ENCODE measurements around the gene PRR30. TPM values are rescaled to one million over a fixed set of nuclear protein-coding genes. Genes with fewer than 3 reads are reported as not detected.

Gene PRR30
- total and polyA plus RNA-seq, 2 experiments from 2014 or later = not detected

- Mint-ChIP-seq H3K27ac (no peak overlapping the region), H3K36me3 (ENCODE audit: low read depth) (peaks cover 26% of the 10 kb centered on the region; the same call in 2 of the 3 replicates)
- ATAC-seq = no peak
These were observed 10.3 kb downstream of the PRR30 start for GRCh38 chr2:27128668-27129571.

DNA sequence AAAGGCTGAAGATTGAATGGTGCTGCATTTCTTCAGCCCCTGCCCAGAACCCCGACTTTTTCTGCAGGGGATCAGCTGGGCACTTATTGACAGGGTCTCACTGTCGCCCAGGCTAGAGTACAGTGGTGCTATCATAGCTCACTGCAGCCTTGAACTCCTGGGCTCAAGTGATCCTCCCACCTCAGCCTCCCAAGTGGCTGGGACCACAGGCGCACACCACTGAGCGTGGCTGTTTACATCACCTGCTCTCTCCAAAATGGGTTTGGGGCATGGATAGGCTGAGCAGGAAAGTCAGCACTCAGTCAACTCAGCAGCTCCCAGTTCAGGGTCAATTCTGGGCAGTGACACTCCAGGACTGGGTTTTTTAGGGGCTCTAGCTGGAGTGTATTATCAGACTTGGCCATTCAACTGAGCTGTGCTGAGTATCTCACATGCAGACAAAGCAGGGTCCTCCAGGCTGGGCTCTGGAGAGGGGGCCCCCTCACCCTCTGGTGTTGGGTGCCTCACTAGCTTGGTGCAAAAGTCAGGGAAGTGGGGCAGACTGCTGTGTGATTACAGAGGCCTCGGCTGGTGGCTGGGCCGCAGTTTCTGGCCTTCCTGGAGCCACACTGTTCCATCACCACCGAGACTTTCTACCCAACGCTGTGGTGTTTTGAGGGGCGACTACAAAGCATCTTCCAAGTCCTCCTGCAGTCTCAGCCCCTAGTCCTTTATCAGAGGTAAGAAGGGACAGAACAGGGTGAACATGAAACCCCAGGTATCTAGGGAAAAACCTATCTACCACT is 11.1 kb downstream of the PRR30 start:
- Mint-ChIP-seq H3K9me3 (no peaks in the 10 kb centered on the region), H3K4me1 (peaks cover 15% of the 10 kb centered on the region), H3K27me3 (ENCODE audit: insufficient read depth, low read depth, poor library complexity) (peaks cover 12% of the 10 kb centered on the region), H3K36me3 (ENCODE audit: low read depth) (peaks cover 19% of the 10 kb centered on the region; the same call in 2 of the 3 replicates), H3K4me3 (no peak overlapping the region), H3K27ac (no peak overlapping the region)
- Histone ChIP-seq H3K4me1 (ENCODE audit: insufficient read depth) (peaks cover 8% of the 10 kb centered on the region; the same call in 1 of the 2 replicates), H3K4me2 (no peak overlapping the region), H3K27me3 (ENCODE audit: insufficient read depth) (peaks cover 10% of the 10 kb centered on the region), H3K79me2 (replicated peaks; ENCODE audit: insufficient read depth) (peaks cover 5% of the 10 kb centered on the region), H2AFZ (no peak overlapping the region), H3K27ac (ENCODE audit: low read depth) (no peak overlapping the region), H3K4me3 (no peak overlapping the region), H3F3A (replicated peaks; ENCODE audit: low read depth) (no peaks in the 10 kb centered on the region; the same call in 1 of the 2 replicates), H4K20me1 (replicated peaks; ENCODE audit: insufficient read depth) (peaks cover 4% of the 10 kb centered on the region), H3K9me2 (ENCODE audit: insufficient read depth) (no peaks in the 10 kb centered on the region), H3K36me3 (ENCODE audit: insufficient read depth) (no peaks in the 10 kb centered on the region)
- TF ChIP-seq ZNF114 (CRISPR knock-in tag; IDR thresholded peaks at IDR 0.05) = no peak
- no peak for DNase-seq (ENCODE audit: low spot score)
- ATAC-seq = no peak

More at GRCh38 chr2:27128668-27129571, 10.3 kb downstream of the PRR30 start:
- Mint-ChIP-seq H3K4me1 (peaks cover 18% of the 10 kb centered on the region), H3K4me3 (no peak overlapping the region), H3K27me3 (ENCODE audit: insufficient read depth, low read depth, poor library complexity) (peaks cover 7% of the 10 kb centered on the region), H3K9me3 (no peaks in the 10 kb centered on the region)
- Histone ChIP-seq H3K4me1 (ENCODE audit: insufficient read depth) (peaks cover 11% of the 10 kb centered on the region; the same call in 1 of the 2 replicates), H3K27ac (ENCODE audit: low read depth) (no peak overlapping the region), H4K20me1 (replicated peaks; ENCODE audit: insufficient read depth) (peaks cover 10% of the 10 kb centered on the region), H3K4me3 (no peak overlapping the region), H3K4me2 (no peak overlapping the region), H3K27me3 (ENCODE audit: insufficient read depth) (peaks cover 6% of the 10 kb centered on the region; the same call in 1 of the 2 replicates), H3K79me2 (replicated peaks; ENCODE audit: insufficient read depth) (peaks cover 11% of the 10 kb centered on the region), H3K36me3 (ENCODE audit: insufficient read depth) (no peaks in the 10 kb centered on the region), H2AFZ (no peak overlapping the region), H3K9me2 (ENCODE audit: insufficient read depth) (no peaks in the 10 kb centered on the region), H3F3A (replicated peaks; ENCODE audit: low read depth) (no peaks in the 10 kb centered on the region; the same call in 1 of the 2 replicates)
- DNase-seq (ENCODE audit: low spot score) = no peak
- TF ChIP-seq POLR2AphosphoS5 (IDR thresholded peaks at IDR 0.05; ENCODE audit: low read depth) = no peak; the same call in 1 of the 2 replicates
- TF ChIP-seq ZNF114 (CRISPR knock-in tag; IDR thresholded peaks at IDR 0.05) = no peak
- TF ChIP-seq REST (IDR thresholded peaks at IDR 0.05; ENCODE audit: unreplicated experiment) = no peak
